CD14-positive monocyte (primary cell): ENCODE results near the gene HSP90AA1. TPM values are rescaled to one million over a fixed set of nuclear protein-coding genes. Genes with fewer than 3 reads are reported as not detected.

Experiments used
- DNase-seq, 3 donors: peaks; one replicate each; pipeline ENCODE4 v3.0.0-alpha.2; 2011 to 2022
- H2AFZ ChIP-seq: 2 replicates; pipeline ENCODE4 v1.6.0; 2012; ENCODE audit warnings: mild to moderate bottlenecking, low read depth, low read length, inconsistent platforms; ENCODE audit not compliant: insufficient read depth, poor library complexity, severe bottlenecking
- H3K27ac ChIP-seq, 2 donors: 1 replicate in 1 of 2; 2 replicates in 1 of 2; pipeline ENCODE4 v1.5.1; 2012 to 2013; ENCODE audit warnings: low read length in 2 of 2, control low read depth in 1 of 2, inconsistent platforms in 1 of 2, low read depth in 1 of 2, mild to moderate bottlenecking in 1 of 2
- H3K27me3 ChIP-seq, 2 donors: one replicate each; pipeline versions ENCODE4 v1.6.0 to v1.6.1; 2011 to 2013; ENCODE audit warnings: low read length in 2 of 2; ENCODE audit not compliant: control insufficient read depth in 2 of 2, insufficient read depth in 2 of 2
- H3K36me3 ChIP-seq, 2 donors: replicated peaks in 1 of 2; 1 replicate in 1 of 2; 2 replicates in 1 of 2; pipeline versions ENCODE4 v1.5.1 to v1.6.1; 2012 to 2013; ENCODE audit warnings: low read length in 2 of 2, control low read depth in 1 of 2, inconsistent platforms in 1 of 2, mild to moderate bottlenecking in 1 of 2; ENCODE audit not compliant: insufficient read depth in 2 of 2, control insufficient read depth in 1 of 2
- H3K4me1 ChIP-seq, 2 donors: 1 replicate in 1 of 2; 2 replicates in 1 of 2; pipeline versions ENCODE4 v1.5.1 to v1.6.1; 2012 to 2013; ENCODE audit warnings: low read length in 2 of 2, control low read depth in 1 of 2, inconsistent platforms in 1 of 2, mild to moderate bottlenecking in 1 of 2, moderate library complexity in 1 of 2; ENCODE audit not compliant: insufficient read depth in 2 of 2, control insufficient read depth in 1 of 2
- H3K4me2 ChIP-seq: replicated peaks from 2 replicates; pipeline ENCODE3; 2012; ENCODE audit warnings: low read length, moderate library complexity, mild to moderate bottlenecking; ENCODE audit not compliant: poor library complexity, severe bottlenecking; ENCODE audit errors: extremely low read depth
- H3K4me3 ChIP-seq, 3 experiments: fragments of 200-600 bp in 1 of 3; sonication (generic) in 1 of 3; replicated peaks in 1 of 3; 1 replicate in 2 of 3; 2 replicates in 1 of 3; pipeline ENCODE4 v1.5.1; 2011 to 2013; ENCODE audit warnings: low read length in 3 of 3, mild to moderate bottlenecking in 3 of 3, control low read depth in 2 of 3, low read depth in 2 of 3, inconsistent platforms in 1 of 3, moderate library complexity in 1 of 3
- H3K79me2 ChIP-seq: 2 replicates; pipeline ENCODE4 v1.6.0; 2012; ENCODE audit warnings: mild to moderate bottlenecking, control low read depth, inconsistent platforms, low read length, moderate library complexity; ENCODE audit not compliant: insufficient read depth
- H3K9ac ChIP-seq: 2 replicates; pipeline ENCODE4 v1.6.0; 2017; ENCODE audit warnings: low read length, mild to moderate bottlenecking; ENCODE audit not compliant: insufficient read depth, poor library complexity, severe bottlenecking
- H3K9me3 ChIP-seq, 2 donors: replicated peaks in 1 of 2; 1 replicate in 1 of 2; 2 replicates in 1 of 2; pipeline versions ENCODE4 v1.5.1 to v1.6.1; 2012 to 2013; ENCODE audit warnings: low read length in 2 of 2, control low read depth in 1 of 2; ENCODE audit not compliant: control insufficient read depth in 1 of 2, insufficient read depth in 1 of 2
- H4K20me1 ChIP-seq: 2 replicates; pipeline ENCODE4 v1.6.0; 2012; ENCODE audit warnings: mild to moderate bottlenecking, low read length, control low read depth, moderate library complexity; ENCODE audit not compliant: insufficient read depth
- H3K27ac Mint-ChIP-seq, 7 donors: one replicate each; pipeline ENCODE4 v1.8.0; 2020; ENCODE audit warnings: mild to moderate bottlenecking in 7 of 7, mixed read lengths in 7 of 7, moderate library complexity in 6 of 7, inconsistent platforms in 2 of 7
- H3K27me3 Mint-ChIP-seq, 3 donors: one replicate each; pipeline ENCODE4 v1.8.0; 2021 to 2022; ENCODE audit warnings: low read depth in 3 of 3, mild to moderate bottlenecking in 3 of 3, mixed read lengths in 3 of 3, moderate library complexity in 3 of 3, inconsistent platforms in 1 of 3
- H3K36me3 Mint-ChIP-seq, 2 donors: one replicate each; pipeline ENCODE4 v1.8.0; 2020; ENCODE audit warnings: mixed read lengths in 2 of 2, inconsistent platforms in 1 of 2, mild to moderate bottlenecking in 1 of 2
- H3K4me1 Mint-ChIP-seq: one replicate; pipeline ENCODE4 v1.8.0; 2020; ENCODE audit warnings: mild to moderate bottlenecking, mixed read lengths
- H3K4me3 Mint-ChIP-seq, 2 donors: one replicate each; pipeline ENCODE4 v1.8.0; 2020; ENCODE audit warnings: mild to moderate bottlenecking in 2 of 2, mixed read lengths in 2 of 2, moderate library complexity in 1 of 2
- H3K9me3 Mint-ChIP-seq, 7 donors: one replicate each; pipeline ENCODE4 v1.8.0; 2020 to 2022; ENCODE audit warnings: mixed read lengths in 7 of 7, mild to moderate bottlenecking in 6 of 7, moderate library complexity in 6 of 7, inconsistent platforms in 2 of 7
- WGBS: methylation state at CpG from one replicate; pipeline ENCODE4 v1.1.5; 2013; ENCODE audit warnings: missing lambda C conversion rate; ENCODE audit not compliant: insufficient coverage; 5-methylcytosine and 5-hydroxymethylcytosine counted together
- intact Hi-C, 2 donors: fragments of 100-400 bp; cut with micrococcal nuclease; formaldehyde crosslinking; loops; one replicate each; pipeline versions ENCODE4 v1.15.0 to v1.15.1; 2023
- polyA plus RNA-seq, 3 donors: library from polyadenylated mRNA; depleted of rRNA in 1 of 3; unstranded in 2 of 3; stranded (reverse) in 1 of 3; fragments of 300-500 nt in 2 of 3; fragments of >200 nt in 1 of 3; fragmentation: Illumina TruSeq in 2 of 3; gene quantifications; 1 replicate in 2 of 3; 2 replicates in 1 of 3; pipeline ENCODE4 v1.2.3, GENCODE V29; 2012 to 2021
- TF ChIP-seq, protein P1 (sequence below): fragments of 200-600 bp; IDR thresholded peaks from one replicate; pipeline ENCODE4 v1.8.0; 2022; ENCODE audit warnings: antibody characterized with exemption, mild to moderate bottlenecking

The HSP90AA1 gene
- polyA plus RNA-seq, 3 donors = 149 to 211 (median 180) TPM

DNA sequence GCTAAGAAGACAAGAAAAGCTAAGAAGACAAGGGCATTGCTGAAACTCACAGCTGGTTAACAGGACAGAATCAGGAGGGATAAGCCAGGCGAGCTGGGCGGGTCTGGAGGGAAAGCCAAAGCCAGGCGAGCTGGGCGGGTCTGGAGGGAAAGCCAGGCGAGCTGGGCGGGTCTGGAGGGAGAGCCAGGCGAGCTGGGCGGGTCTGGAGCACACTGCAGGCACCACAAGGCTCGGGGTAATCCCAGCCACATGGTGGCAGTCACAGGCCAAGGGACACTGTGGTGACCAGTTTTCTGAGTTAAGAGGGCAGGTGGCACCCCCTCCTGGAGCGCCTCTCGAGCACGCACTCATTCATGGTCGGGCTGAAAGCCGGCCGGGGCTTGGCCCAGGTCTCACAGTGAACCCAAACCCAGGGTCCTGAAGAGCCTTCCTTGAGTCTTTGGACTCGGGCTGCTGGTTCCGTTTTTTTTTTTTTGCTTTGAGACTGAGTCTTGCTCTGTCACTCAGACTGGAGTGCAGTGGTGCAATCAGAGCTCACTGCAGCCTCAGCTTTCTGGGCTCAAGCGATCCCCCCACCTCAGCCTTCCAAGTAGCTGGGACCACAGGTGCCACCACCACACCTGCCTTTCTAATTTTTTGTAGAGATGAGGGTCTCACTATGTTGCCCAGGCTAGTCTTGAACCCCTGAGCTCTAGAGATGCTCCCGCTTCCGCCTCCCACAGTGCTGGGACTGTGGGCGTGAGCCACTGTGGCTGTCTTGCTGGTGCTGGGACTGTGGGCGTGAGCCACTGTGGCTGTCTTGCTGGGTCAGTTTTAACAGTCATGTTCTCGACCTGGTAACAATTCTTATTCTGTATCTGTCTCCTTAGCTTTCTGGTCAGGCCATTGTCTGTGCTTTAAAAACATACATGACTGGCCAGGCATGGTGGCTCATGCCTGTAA is 40.2 kb downstream of the HSP90AA1 start:
- no peak overlapping the region for H3K4me2 ChIP-seq
- no peak for DNase-seq
- H3K27ac Mint-ChIP-seq = peak overlapping the region in 5 of 7 donors; percentile 20 to 38 (median 30)
- H3K27me3 Mint-ChIP-seq = no peaks in the 10 kb centered on the region
- TF ChIP-seq, protein P1, sequence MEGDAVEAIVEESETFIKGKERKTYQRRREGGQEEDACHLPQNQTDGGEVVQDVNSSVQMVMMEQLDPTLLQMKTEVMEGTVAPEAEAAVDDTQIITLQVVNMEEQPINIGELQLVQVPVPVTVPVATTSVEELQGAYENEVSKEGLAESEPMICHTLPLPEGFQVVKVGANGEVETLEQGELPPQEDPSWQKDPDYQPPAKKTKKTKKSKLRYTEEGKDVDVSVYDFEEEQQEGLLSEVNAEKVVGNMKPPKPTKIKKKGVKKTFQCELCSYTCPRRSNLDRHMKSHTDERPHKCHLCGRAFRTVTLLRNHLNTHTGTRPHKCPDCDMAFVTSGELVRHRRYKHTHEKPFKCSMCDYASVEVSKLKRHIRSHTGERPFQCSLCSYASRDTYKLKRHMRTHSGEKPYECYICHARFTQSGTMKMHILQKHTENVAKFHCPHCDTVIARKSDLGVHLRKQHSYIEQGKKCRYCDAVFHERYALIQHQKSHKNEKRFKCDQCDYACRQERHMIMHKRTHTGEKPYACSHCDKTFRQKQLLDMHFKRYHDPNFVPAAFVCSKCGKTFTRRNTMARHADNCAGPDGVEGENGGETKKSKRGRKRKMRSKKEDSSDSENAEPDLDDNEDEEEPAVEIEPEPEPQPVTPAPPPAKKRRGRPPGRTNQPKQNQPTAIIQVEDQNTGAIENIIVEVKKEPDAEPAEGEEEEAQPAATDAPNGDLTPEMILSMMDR = peak; percentile 15
- no peaks in the 10 kb centered on the region for H3K9me3 ChIP-seq
- H3K79me2 ChIP-seq = no peaks in the 10 kb centered on the region
- peaks cover 83 to 98% of the 10 kb centered on the region in 2 donors for H3K36me3 ChIP-seq
- peaks cover 4% of the 10 kb centered on the region for H4K20me1 ChIP-seq
- H3K27ac ChIP-seq = no peak overlapping the region
- H3K27me3 ChIP-seq = no peaks in the 10 kb centered on the region
- H3K9me3 Mint-ChIP-seq = no peaks in the 10 kb centered on the region
- H3K4me3 ChIP-seq = no peak overlapping the region
- WGBS = 91% methylated on average over 22 of the region's 23 CpGs
- H3K4me1 Mint-ChIP-seq = no peaks in the 10 kb centered on the region
- peaks cover 78 to 99% of the 10 kb centered on the region in 2 donors for H3K36me3 Mint-ChIP-seq
- intact Hi-C loops = loop anchor here in 1 of 2 donors (10.0 kb wide), 1 partner anchor 48 kb away; no protein-coding TSS in a partner anchor
- no peaks in the 10 kb centered on the region for H3K4me1 ChIP-seq
- no peak overlapping the region for H3K9ac ChIP-seq
- no peak overlapping the region for H2AFZ ChIP-seq
- H3K4me3 Mint-ChIP-seq = no peak overlapping the region

DNA sequence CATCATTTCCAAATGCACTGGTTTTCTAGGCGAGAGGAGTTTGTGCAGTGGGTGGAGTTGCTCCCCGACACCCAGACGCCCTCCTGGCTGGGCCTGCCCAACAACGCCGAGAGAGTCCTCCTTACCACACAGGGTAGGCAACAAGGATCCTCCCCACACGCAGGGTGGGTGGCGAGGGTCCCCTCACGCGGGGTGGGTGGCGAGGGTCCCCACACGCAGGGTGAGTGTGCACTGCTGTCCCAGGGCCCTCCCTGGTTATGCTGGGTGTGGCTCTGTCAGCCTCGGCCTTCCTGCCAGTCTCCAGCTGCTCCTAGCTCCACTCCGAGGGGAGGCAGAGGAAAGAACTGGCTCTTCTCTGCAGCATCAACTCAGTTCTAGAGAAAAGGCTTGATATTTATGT is 42.3 kb downstream of the HSP90AA1 start:
- Histone ChIP-seq H3K36me3 (peaks cover 87 to 98% of the 10 kb centered on the region in 2 donors), H3K9ac (no peak overlapping the region), H3K4me2 (no peak overlapping the region), H3K4me3 (no peak overlapping the region), H4K20me1 (no peaks in the 10 kb centered on the region), H3K27me3 (no peaks in the 10 kb centered on the region), H3K27ac (no peak overlapping the region), H3K4me1 (no peaks in the 10 kb centered on the region), H3K79me2 (no peaks in the 10 kb centered on the region), H2AFZ (no peak overlapping the region), H3K9me3 (no peaks in the 10 kb centered on the region)
- peaks cover 85 to 99% of the 10 kb centered on the region in 2 donors for H3K36me3 Mint-ChIP-seq
- intact Hi-C loops = loop anchor here in 1 of 2 donors (10.0 kb wide), 1 partner anchor 50 kb away; no protein-coding TSS in a partner anchor
- DNase-seq = no peak
- H3K4me1 Mint-ChIP-seq = no peaks in the 10 kb centered on the region
- no peak overlapping the region for H3K4me3 Mint-ChIP-seq
- H3K9me3 Mint-ChIP-seq = no peaks in the 10 kb centered on the region
- TF ChIP-seq, protein P1 = no peak
- 96% methylated on average over 6 of the region's 13 CpGs for WGBS
- no peaks in the 10 kb centered on the region for H3K27me3 Mint-ChIP-seq
- H3K27ac Mint-ChIP-seq = peak overlapping the region in 1 of 7 donors; percentile 18
